ENCODE measurements around the gene BTAF1.

Gene BTAF1

DNA sequence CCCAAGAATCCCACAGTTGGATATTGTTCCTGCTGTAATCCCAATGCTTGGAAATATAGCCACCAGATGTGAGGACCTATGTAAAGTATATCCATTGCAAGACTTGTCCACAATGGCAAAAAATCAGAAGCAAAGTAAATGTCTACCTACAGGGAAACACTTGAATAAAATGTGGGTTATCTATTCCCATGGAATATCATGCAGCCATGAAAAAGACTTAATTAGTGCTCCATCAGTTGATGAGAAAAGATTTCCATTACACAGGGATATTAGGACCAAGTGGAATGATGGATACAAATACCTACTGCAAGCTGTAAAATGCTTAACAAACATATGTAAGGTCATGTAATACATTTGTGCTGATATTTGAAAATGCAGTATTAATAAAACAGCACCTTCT, 131.2 kb downstream of the BTAF1 start:
- DNase-seq, result no peak

DNA sequence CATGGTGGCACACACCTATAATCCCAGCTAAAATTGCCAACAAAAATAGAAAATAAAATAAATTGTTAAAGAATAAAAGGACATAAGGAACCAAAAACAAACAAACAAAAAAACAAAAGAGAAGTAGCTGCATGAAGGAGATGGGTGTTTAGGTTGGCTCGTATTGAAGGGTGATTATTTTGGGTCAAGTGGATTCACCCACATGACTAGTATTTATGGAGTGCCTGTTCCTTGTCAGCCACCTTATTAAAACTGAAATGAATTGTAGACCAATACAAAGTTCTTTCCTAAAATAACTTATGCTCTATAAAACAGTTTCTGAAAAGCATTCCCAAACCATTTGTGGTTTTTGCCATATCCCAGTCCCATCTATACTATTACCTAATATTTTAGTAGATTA, 138.7 kb downstream of the BTAF1 start:
- no peak for DNase-seq

DNA sequence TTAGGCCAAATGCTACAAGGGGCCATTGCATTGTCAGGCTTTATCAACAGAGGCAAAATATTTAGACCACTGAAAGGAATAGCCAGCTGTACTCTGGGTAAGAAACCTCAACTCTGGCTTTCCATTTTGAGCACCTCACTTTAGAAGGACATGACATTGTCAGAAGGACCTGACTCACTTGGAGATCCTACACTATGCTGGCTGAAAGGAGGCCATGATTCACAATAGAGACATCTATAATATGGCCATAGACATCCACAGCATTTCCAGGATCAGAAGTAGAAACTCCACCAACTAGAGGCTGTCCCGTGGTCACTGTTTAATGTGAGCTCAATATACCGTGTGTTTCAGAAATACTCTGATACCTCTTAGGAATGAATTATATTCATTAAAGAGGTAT, 140.9 kb downstream of the BTAF1 start:
- DNase-seq, result no peak

DNA sequence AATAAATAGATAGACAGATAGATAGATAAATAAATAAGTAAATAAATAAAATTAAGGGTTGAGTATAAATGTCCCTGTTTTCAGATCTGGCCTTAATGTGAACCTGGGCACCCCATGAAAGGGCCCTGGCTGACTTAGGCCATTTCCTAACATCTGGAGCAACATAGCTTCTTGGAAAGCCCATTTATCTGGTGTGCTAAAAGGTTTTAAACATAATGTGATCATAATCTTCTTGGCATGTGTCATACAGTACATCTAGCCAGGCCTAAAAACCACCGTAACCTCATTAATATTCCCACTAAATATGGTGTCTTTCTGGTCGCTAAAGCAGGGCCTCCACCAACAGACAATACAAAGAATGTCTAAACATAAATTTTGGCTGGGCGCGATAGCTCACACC, 142.8 kb downstream of the BTAF1 start:
- no peak for DNase-seq

DNA sequence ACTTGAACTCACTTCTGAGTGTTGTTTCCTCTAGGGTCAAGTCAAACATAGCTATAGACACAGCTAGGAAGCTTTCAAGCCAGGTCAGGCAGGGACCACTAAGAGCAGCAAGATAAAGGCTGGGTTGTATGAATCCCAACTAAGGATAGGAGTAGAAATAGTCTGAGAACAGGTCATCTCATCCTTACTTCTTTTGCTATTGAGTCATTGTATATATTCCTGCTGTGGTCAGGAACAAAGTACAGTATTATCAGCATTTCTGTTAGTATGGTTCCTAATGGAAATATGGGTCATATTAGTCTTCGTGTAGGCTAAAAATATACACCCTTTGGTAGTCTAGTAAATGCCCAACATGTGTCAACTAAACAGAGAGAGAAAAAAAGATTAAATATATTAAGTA, 145.3 kb downstream of the BTAF1 start:
- no peak for DNase-seq

DNA sequence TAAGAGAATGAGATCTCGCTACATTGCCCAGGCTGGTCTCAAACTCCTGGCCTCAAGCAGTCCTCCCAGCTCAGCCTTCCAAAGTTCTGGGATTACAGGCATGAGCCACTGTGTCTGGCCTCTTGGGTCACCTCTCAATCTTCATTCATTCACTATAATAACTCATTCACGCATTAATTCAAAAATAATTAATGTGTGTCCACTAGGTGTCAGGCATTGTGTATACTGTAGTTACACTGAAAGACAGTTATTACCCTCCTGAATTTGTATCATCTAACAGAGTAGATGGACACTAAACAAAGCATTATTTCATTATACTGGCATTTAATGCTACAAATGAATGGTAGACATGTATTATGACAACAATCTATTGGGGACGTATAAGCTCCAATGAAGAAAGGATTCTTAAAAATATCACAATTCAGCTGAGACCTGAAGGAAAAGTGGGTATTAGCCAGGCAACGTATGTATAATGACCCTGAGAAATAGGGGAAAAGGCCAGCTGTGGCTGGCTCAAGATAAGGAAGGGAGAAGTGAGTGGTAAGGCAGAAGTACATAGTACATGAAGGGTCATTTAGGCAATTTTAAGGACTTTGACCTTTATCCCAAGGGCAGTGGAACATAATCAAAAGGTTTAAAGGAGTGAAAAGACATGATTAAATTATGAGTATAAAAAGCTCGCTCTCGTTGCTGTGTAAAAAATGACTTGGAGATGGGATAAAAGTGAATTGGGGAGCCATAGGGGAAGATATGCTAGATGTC, 150.7 kb downstream of the BTAF1 start:
- DNase-seq, result no peak

DNA sequence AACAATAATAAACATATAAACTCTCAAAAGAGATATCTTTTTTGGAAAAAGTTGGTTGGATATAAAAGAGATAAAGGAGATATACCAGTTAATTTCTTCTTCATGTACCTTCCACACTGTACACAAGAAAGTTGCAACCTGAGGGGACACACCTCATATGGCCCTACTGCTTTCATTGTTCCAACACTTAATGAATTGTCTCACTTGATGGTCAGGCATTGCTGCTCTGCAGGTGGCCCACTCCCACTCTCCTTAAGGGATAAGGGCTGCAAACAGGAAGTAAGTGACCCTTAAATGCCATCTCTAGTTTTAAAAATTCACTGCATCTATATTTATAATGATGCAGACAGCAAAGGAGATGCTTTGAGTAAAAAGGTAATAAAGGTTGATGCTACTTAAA, 152.3 kb downstream of the BTAF1 start:
- no peak for DNase-seq

DNA sequence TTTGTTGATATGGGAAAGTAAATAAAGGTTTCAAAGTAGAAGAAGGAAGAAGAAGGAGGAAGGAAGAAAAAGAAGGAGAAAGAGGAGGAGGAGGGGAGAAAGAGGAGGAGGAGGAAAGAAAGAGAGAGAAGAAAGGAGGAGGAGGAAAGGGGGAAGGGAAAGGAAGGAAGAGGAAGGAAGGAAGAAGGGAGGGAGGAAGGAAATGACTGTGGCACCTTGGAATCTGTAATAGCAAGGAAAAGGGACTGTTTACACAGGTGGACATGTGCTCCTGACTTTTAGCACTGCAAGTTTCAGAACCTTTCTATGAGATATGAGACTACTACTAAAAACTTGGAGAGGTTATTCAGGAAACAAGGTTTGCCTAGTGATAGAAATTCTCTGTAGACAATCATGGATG, 153.2 kb downstream of the BTAF1 start:
- no peak for DNase-seq

DNA sequence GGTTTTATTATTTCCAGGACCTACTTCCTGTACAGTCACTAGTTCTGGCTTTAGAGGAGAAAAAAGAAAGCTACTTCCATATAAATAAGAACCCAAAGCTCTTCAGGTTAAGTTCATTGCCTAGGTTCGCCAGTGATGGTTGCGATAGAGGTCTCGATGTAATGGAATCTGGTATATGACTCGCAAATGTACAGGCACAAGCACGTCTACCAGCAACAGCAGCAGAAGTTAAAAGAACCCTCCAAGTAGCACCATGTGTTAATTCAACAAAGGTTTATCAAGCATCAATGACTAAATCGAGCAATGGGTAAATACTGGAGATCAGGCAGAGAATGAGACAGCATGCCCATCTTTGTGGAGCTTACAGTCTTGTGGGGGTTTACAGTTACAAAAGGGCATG, 155.4 kb downstream of the BTAF1 start:
- DNase-seq, result no peak
